SK-N-SH treated with all-trans-retinoic acid at 6 μM for 48 hours (cell line): ENCODE measurements around the gene LCP1.

Source experiments
- ATAC-seq: fragments of 200-7000 bp; cut with Tn5 transposase; 3 replicates; pipeline ENCODE4 v1.9.1; 2020; ENCODE audit warnings: mild to moderate bottlenecking, moderate library complexity
- ARNTL ChIP-seq: fragments of 450-650 bp; formaldehyde crosslinking; IDR thresholded peaks from 2 replicates; pipeline ENCODE4 v1.5.0; 2020; ENCODE audit warnings: low read depth, mild to moderate bottlenecking, moderate library complexity, borderline replicate concordance
- BACH2 ChIP-seq: fragments of 250-450 bp; sonication (Bioruptor Pico); IDR thresholded peaks from 2 replicates; pipeline ENCODE4 v1.9.0; 2021; ENCODE audit warnings: mild to moderate bottlenecking, borderline replicate concordance
- CSDC2 ChIP-seq: fragments of 250-450 bp; sonication (Bioruptor Pico); IDR thresholded peaks from 2 replicates; pipeline ENCODE4 v1.5.0; 2020; ENCODE audit warnings: mild to moderate bottlenecking, moderate library complexity
- GLIS3 ChIP-seq: fragments of 250-450 bp; sonication (Bioruptor Pico); IDR thresholded peaks from 2 replicates; pipeline ENCODE4 v1.5.0; 2020; ENCODE audit warnings: mild to moderate bottlenecking, moderate library complexity
- ISL1 ChIP-seq: fragments of 250-450 bp; sonication (Bioruptor Pico); IDR thresholded peaks from 2 replicates; pipeline ENCODE4 v2.1.2; 2022; ENCODE audit warnings: mild to moderate bottlenecking, moderate library complexity
- OSR1 ChIP-seq: fragments of 250-450 bp; sonication (Bioruptor Pico); IDR thresholded peaks from 2 replicates; pipeline ENCODE4 v1.8.0; 2022; ENCODE audit warnings: moderate library complexity, mild to moderate bottlenecking, inconsistent platforms
- PPARA ChIP-seq: fragments of 250-450 bp; sonication (Bioruptor Pico); IDR thresholded peaks from 2 replicates; pipeline ENCODE4 v1.5.0; 2020; ENCODE audit warnings: mild to moderate bottlenecking, borderline replicate concordance
- RARB ChIP-seq: fragments of 250-450 bp; sonication (Bioruptor Pico); IDR thresholded peaks from 2 replicates; pipeline ENCODE4 v1.8.0; 2021; ENCODE audit warnings: mild to moderate bottlenecking, moderate library complexity
- SNAI2 ChIP-seq: fragments of 250-450 bp; sonication (Bioruptor Pico); IDR thresholded peaks from 2 replicates; pipeline ENCODE4 v1.5.0; 2020; ENCODE audit warnings: mild to moderate bottlenecking, moderate library complexity
- TCF4 ChIP-seq: fragments of 250-450 bp; sonication (Bioruptor Pico); IDR thresholded peaks from 2 replicates; pipeline ENCODE4 v1.8.0; 2021; ENCODE audit warnings: mild to moderate bottlenecking, moderate library complexity, borderline replicate concordance
- TOX ChIP-seq: fragments of 250-450 bp; sonication (Bioruptor Pico); IDR thresholded peaks from 2 replicates; pipeline ENCODE4 v1.8.0; 2021; ENCODE audit warnings: mild to moderate bottlenecking, moderate library complexity, borderline replicate concordance
- ZC3H10 ChIP-seq: fragments of 250-450 bp; sonication (Bioruptor Pico); IDR thresholded peaks from 2 replicates; pipeline ENCODE4 v1.5.1; 2021; ENCODE audit warnings: mild to moderate bottlenecking, moderate library complexity
- ZFP3 ChIP-seq: fragments of 250-450 bp; sonication (Bioruptor Pico); IDR thresholded peaks from 2 replicates; pipeline ENCODE4 v1.5.0; 2020; ENCODE audit warnings: mild to moderate bottlenecking, moderate library complexity
- ZFP30 ChIP-seq: fragments of 450-650 bp; formaldehyde crosslinking; IDR thresholded peaks from 2 replicates; pipeline ENCODE4 v1.5.0; 2022; ENCODE audit warnings: mild to moderate bottlenecking, moderate library complexity
- ZNF565 ChIP-seq: fragments of 450-650 bp; formaldehyde crosslinking; conservative IDR thresholded peaks from 2 replicates; pipeline ENCODE4 v1.5.0; 2020; ENCODE audit warnings: low read depth, mild to moderate bottlenecking, moderate library complexity
- ZNF70 ChIP-seq: fragments of 450-650 bp; formaldehyde crosslinking; IDR thresholded peaks from 2 replicates; pipeline ENCODE4 v1.5.0; 2020; ENCODE audit warnings: mild to moderate bottlenecking, moderate library complexity
- ZNF8 ChIP-seq: fragments of 450-650 bp; formaldehyde crosslinking; IDR thresholded peaks from 2 replicates; pipeline ENCODE4 v1.5.0; 2020; ENCODE audit warnings: mild to moderate bottlenecking, moderate library complexity
- TF ChIP-seq, protein P1 (sequence below): fragments of 250-450 bp; sonication (Bioruptor Pico); IDR thresholded peaks from 2 replicates; pipeline ENCODE4 v1.8.0; 2020; ENCODE audit warnings: mild to moderate bottlenecking, moderate library complexity, borderline replicate concordance
- TF ChIP-seq, protein P2 (sequence below): fragments of 250-450 bp; sonication (Bioruptor Pico); IDR thresholded peaks from 2 replicates; pipeline ENCODE4 v1.8.0; 2021; ENCODE audit warnings: low read depth, mild to moderate bottlenecking, moderate library complexity, borderline replicate concordance
- TF ChIP-seq, protein P3 (sequence below): fragments of 250-450 bp; sonication (Bioruptor Pico); IDR thresholded peaks from 2 replicates; pipeline ENCODE4 v1.5.1; 2021; ENCODE audit warnings: mild to moderate bottlenecking, moderate library complexity
- TF ChIP-seq, protein P4 (sequence below): fragments of 250-450 bp; sonication (Bioruptor Pico); IDR thresholded peaks from 2 replicates; pipeline ENCODE4 v1.5.0; 2020; ENCODE audit warnings: mild to moderate bottlenecking, moderate library complexity

Gene LCP1

DNA sequence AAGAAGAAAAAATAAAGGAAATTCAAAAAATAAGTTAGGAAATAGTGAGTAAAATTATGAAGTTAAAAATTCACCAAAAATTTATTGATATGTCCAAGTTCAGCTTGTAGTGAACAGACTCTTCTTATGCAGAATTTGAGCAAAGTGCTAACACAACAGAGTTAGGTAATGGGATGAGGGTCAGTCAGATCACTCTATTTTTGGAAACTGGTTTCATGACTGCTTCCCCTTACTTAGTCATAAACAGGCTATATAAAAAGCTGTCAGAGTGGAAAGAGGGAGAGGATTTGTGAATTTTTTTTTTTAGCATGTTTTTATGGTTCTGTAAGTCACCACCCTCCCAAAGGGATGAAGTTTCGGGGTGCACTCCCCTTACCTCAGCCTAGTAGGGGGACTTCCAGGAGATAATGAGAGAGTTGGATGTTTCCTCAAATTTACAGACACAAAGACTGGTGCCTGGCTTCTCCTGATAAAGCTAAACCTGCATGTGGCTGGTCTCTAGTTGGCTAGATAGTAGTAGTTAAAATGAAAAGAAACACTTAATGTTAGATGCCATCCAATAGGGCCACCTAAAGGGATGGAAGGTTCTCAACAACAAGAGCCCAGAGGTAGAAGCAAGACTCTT lies 81.7 kb downstream of the LCP1 start (continued):
- TF ChIP-seq, protein P1, sequence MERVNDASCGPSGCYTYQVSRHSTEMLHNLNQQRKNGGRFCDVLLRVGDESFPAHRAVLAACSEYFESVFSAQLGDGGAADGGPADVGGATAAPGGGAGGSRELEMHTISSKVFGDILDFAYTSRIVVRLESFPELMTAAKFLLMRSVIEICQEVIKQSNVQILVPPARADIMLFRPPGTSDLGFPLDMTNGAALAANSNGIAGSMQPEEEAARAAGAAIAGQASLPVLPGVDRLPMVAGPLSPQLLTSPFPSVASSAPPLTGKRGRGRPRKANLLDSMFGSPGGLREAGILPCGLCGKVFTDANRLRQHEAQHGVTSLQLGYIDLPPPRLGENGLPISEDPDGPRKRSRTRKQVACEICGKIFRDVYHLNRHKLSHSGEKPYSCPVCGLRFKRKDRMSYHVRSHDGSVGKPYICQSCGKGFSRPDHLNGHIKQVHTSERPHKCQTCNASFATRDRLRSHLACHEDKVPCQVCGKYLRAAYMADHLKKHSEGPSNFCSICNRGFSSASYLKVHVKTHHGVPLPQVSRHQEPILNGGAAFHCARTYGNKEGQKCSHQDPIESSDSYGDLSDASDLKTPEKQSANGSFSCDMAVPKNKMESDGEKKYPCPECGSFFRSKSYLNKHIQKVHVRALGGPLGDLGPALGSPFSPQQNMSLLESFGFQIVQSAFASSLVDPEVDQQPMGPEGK (CRISPR knock-in tag), result no peak
- no peak for TF ChIP-seq ZNF8 (CRISPR knock-in tag)

DNA sequence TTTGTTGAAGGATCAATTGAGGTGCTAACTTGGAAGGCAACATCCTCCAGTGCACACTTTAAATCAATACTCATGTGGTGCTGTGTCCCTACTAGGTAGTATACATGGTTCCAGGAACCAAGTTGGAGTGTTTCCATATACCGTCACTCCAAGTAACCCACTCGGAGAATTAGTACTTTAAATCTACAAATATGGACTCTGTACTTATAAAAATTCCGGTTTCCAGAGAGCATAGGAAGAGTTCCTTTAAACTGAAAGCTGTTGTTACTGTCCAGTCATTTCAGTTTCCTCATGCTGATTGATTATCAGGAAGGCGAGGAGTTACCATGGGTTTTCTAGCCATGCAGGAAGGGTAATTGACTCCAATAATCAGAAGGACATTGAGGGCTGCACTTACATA lies 84.3 kb downstream of the LCP1 start:
- TF ChIP-seq ISL1 (no peak), ZNF70 (CRISPR knock-in tag) (no peak), ZNF8 (CRISPR knock-in tag) (no peak), TCF4 (CRISPR knock-in tag) (no peak), PPARA (CRISPR knock-in tag) (no peak), ARNTL (CRISPR knock-in tag) (no peak), SNAI2 (CRISPR knock-in tag) (no peak), TOX (no peak), ZC3H10 (CRISPR knock-in tag) (no peak), BACH2 (no peak), CSDC2 (no peak), ZNF565 (CRISPR knock-in tag) (no peak), GLIS3 (CRISPR knock-in tag) (no peak)
- TF ChIP-seq, protein P2, sequence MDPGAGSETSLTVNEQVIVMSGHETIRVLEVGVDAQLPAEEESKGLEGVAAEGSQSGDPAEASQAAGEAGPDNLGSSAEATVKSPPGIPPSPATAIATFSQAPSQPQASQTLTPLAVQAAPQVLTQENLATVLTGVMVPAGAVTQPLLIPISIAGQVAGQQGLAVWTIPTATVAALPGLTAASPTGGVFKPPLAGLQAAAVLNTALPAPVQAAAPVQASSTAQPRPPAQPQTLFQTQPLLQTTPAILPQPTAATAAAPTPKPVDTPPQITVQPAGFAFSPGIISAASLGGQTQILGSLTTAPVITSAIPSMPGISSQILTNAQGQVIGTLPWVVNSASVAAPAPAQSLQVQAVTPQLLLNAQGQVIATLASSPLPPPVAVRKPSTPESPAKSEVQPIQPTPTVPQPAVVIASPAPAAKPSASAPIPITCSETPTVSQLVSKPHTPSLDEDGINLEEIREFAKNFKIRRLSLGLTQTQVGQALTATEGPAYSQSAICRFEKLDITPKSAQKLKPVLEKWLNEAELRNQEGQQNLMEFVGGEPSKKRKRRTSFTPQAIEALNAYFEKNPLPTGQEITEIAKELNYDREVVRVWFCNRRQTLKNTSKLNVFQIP (CRISPR knock-in tag), result no peak
- TF ChIP-seq, protein P3, sequence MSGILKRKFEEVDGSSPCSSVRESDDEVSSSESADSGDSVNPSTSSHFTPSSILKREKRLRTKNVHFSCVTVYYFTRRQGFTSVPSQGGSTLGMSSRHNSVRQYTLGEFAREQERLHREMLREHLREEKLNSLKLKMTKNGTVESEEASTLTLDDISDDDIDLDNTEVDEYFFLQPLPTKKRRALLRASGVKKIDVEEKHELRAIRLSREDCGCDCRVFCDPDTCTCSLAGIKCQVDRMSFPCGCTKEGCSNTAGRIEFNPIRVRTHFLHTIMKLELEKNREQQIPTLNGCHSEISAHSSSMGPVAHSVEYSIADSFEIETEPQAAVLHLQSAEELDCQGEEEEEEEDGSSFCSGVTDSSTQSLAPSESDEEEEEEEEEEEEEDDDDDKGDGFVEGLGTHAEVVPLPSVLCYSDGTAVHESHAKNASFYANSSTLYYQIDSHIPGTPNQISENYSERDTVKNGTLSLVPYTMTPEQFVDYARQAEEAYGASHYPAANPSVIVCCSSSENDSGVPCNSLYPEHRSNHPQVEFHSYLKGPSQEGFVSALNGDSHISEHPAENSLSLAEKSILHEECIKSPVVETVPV, result no peak
- TF ChIP-seq, protein P4, sequence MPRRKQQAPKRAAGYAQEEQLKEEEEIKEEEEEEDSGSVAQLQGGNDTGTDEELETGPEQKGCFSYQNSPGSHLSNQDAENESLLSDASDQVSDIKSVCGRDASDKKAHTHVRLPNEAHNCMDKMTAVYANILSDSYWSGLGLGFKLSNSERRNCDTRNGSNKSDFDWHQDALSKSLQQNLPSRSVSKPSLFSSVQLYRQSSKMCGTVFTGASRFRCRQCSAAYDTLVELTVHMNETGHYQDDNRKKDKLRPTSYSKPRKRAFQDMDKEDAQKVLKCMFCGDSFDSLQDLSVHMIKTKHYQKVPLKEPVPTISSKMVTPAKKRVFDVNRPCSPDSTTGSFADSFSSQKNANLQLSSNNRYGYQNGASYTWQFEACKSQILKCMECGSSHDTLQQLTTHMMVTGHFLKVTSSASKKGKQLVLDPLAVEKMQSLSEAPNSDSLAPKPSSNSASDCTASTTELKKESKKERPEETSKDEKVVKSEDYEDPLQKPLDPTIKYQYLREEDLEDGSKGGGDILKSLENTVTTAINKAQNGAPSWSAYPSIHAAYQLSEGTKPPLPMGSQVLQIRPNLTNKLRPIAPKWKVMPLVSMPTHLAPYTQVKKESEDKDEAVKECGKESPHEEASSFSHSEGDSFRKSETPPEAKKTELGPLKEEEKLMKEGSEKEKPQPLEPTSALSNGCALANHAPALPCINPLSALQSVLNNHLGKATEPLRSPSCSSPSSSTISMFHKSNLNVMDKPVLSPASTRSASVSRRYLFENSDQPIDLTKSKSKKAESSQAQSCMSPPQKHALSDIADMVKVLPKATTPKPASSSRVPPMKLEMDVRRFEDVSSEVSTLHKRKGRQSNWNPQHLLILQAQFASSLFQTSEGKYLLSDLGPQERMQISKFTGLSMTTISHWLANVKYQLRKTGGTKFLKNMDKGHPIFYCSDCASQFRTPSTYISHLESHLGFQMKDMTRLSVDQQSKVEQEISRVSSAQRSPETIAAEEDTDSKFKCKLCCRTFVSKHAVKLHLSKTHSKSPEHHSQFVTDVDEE (CRISPR knock-in tag), result no peak
- TF ChIP-seq, protein P1 (CRISPR knock-in tag), result no peak
- TF ChIP-seq, all 23 proteins: peak for 0
- ATAC-seq, result no peak

DNA sequence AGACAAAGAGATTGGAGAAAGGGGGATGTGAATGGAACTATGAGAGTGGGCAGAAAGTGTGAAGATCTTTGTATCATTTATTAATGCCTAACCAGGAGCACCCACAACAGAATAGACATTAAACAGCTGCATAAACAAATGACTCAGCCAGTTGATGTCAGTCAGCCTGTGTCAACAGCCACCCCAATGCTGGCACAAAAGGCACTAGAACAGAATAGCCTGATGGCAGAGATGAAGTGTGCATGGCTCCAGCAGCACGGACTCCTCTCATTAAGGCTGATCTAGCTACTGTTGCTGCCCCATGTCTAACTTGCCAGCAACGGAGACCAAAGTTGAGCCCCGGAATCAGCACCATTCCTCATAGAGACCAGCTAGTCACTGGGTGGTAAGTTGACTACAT lies 85.0 kb downstream of the LCP1 start:
- no peak for ATAC-seq
- TF ChIP-seq TCF4 (CRISPR knock-in tag), result no peak
- TF ChIP-seq, protein P3, result no peak
- no peak for TF ChIP-seq ZNF565 (CRISPR knock-in tag)
- TF ChIP-seq OSR1 (CRISPR knock-in tag), result no peak
- TF ChIP-seq ZNF70 (CRISPR knock-in tag), result no peak
- TF ChIP-seq CSDC2, result no peak
- TF ChIP-seq, protein P2 (CRISPR knock-in tag), result no peak
- TF ChIP-seq ZFP30, result no peak
- TF ChIP-seq TOX, result no peak
- TF ChIP-seq, protein P4 (CRISPR knock-in tag), result no peak
- TF ChIP-seq ZFP3 (CRISPR knock-in tag), result no peak
- TF ChIP-seq GLIS3 (CRISPR knock-in tag), result no peak
- no peak for TF ChIP-seq ARNTL (CRISPR knock-in tag)
- TF ChIP-seq RARB (CRISPR knock-in tag), result no peak
